Stomach (tissue), 4 donors: ENCODE results near the gene PHKA1.

Source experiments
- CTCF ChIP-seq, 7 experiments: fragments of 450-650 bp in 4 of 7; fragments of 200-600 bp in 3 of 7; sonication (generic) in 3 of 7; IDR thresholded peaks; one replicate each; pipeline ENCODE4 v1.5.1; 2016 to 2019; ENCODE audit warnings: antibody characterized with exemption in 7 of 7, control low read depth in 2 of 7, mild to moderate bottlenecking in 1 of 7
- EP300 ChIP-seq: sonication (generic); formaldehyde crosslinking; IDR thresholded peaks from one replicate; pipeline ENCODE4 v1.6.1; 2017; ENCODE audit warnings: antibody characterized with exemption

- TF ChIP-seq CTCF (IDR thresholded peaks at IDR 0.05) (no peak), EP300 (no peak)
Measured at GRCh38 chrX:72604112-72604511, 110.0 kb downstream of the PHKA1 start.
